Mesothelial cell of epicardium (in vitro differentiated cells): Measurements from ENCODE around the gene NKAIN2. TPM values are rescaled to one million over a fixed set of nuclear protein-coding genes. Genes with fewer than 3 reads are reported as not detected.

Source experiments
- DNase-seq, 2 experiments: peaks; one replicate each; pipeline ENCODE4 v3.0.0; 2021; ENCODE audit warnings: low spot score in 2 of 2; ENCODE audit not compliant: unreplicated experiment in 2 of 2
- H3K27ac Mint-ChIP-seq: 2 replicates; pipeline ENCODE4 v1.8.0; 2021; ENCODE audit warnings: mixed read lengths
- H3K27me3 Mint-ChIP-seq: 2 replicates; pipeline ENCODE4 v1.8.0; 2021; ENCODE audit warnings: low read depth, mixed read lengths
- H3K36me3 Mint-ChIP-seq: 2 replicates; pipeline ENCODE4 v1.8.0; 2021; ENCODE audit warnings: mixed read lengths
- H3K4me1 Mint-ChIP-seq: 2 replicates; pipeline ENCODE4 v1.8.0; 2021; ENCODE audit warnings: mixed read lengths
- H3K4me3 Mint-ChIP-seq: 2 replicates; pipeline ENCODE4 v1.8.0; 2021; ENCODE audit warnings: mild to moderate bottlenecking, moderate library complexity, mixed read lengths
- H3K9me3 Mint-ChIP-seq: 2 replicates; pipeline ENCODE4 v1.8.0; 2021; ENCODE audit warnings: mixed read lengths
- total RNA-seq: library from RNA; stranded (reverse); gene quantifications from 3 replicates; pipeline ENCODE4 v1.2.1, GENCODE V29; 2021
- TF ChIP-seq, protein P1 (sequence below): fragments of 200-600 bp; sonication (generic); IDR thresholded peaks from one replicate; pipeline ENCODE4 v1.5.0; 2021; ENCODE audit warnings: antibody characterized with exemption; ENCODE audit not compliant: unreplicated experiment

The NKAIN2 gene
- total RNA-seq, 1 donor from 2014 or later: 1.6 TPM

DNA sequence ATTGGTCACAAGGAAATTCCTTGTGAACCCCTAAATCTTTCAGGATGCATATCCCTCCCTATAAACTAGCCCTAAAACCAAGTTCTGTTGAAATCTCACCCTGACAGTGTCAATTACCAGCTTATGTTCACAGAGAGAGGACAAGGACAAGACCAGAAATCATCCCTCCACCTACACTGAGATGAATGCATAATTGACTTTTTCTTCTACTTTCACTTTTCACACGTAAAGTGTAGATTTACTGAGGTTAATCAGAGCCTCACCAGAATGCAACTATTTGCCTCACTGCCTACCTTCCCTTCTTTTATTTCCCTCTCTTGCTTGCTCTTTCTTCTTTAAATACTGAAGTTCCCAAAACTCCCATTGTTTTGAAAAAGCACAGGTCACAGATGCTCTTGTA is 15.3 kb upstream of the NKAIN2 start:
- no peaks in the 10 kb centered on the region for H3K9me3 Mint-ChIP-seq

DNA sequence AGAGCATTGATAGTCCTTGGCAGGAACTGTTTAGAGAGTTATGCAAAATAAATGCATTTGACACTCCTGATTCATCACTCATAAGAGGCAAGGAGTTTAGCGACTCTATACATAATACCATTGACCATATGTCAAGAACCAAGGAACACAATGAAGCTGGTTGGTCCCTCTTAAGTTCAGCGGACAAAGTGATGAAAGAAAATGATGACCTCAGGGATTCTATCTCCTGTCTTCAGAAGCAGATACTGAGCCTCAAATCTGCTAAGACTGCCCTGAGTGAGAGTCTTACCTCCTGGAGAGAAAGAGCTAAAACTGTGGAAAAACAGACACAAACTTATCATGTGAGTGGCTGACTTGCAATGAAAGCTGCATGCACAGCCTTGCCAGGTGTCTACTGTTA is 9.5 kb upstream of the NKAIN2 start:
- Mint-ChIP-seq H3K4me3 (no peak overlapping the region), H3K4me1 (no peaks in the 10 kb centered on the region), H3K36me3 (no peaks in the 10 kb centered on the region), H3K27me3 (peaks cover 53% of the 10 kb centered on the region), H3K27ac (no peak overlapping the region), H3K9me3 (peaks cover 20% of the 10 kb centered on the region)
- no peak for DNase-seq
- TF ChIP-seq, protein P1, sequence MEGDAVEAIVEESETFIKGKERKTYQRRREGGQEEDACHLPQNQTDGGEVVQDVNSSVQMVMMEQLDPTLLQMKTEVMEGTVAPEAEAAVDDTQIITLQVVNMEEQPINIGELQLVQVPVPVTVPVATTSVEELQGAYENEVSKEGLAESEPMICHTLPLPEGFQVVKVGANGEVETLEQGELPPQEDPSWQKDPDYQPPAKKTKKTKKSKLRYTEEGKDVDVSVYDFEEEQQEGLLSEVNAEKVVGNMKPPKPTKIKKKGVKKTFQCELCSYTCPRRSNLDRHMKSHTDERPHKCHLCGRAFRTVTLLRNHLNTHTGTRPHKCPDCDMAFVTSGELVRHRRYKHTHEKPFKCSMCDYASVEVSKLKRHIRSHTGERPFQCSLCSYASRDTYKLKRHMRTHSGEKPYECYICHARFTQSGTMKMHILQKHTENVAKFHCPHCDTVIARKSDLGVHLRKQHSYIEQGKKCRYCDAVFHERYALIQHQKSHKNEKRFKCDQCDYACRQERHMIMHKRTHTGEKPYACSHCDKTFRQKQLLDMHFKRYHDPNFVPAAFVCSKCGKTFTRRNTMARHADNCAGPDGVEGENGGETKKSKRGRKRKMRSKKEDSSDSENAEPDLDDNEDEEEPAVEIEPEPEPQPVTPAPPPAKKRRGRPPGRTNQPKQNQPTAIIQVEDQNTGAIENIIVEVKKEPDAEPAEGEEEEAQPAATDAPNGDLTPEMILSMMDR: no peak

More for the DNA sequence above, 15.3 kb upstream of the NKAIN2 start:
- TF ChIP-seq, protein P1: no peak
- no peak overlapping the region for H3K27ac Mint-ChIP-seq
- H3K36me3 Mint-ChIP-seq: no peaks in the 10 kb centered on the region
- H3K4me1 Mint-ChIP-seq: no peaks in the 10 kb centered on the region
- peaks cover 57% of the 10 kb centered on the region for H3K27me3 Mint-ChIP-seq
- H3K4me3 Mint-ChIP-seq: no peak overlapping the region
- no peak for DNase-seq

DNA sequence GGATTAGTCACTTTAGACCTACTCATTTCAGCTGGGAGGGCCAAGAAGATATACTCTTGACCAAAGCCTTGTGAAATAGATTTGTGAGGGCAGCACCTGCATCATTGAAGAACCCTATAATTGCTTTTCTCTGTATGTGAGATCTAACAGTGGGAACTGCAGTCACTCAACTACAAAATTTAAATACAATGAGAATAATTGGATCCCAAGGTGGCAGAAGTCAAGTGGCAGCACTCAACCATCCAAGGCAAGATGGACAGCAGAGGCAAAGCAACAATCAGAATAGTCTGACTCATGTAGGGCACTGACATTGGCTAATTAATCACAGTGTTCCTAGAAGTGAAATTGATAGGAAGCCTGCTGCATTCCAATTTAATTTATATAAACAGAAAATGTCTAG is 8.9 kb upstream of the NKAIN2 start:
- no peak overlapping the region for H3K27ac Mint-ChIP-seq
- TF ChIP-seq, protein P1: no peak
- no peaks in the 10 kb centered on the region for H3K36me3 Mint-ChIP-seq
- no peaks in the 10 kb centered on the region for H3K4me1 Mint-ChIP-seq
- H3K27me3 Mint-ChIP-seq: peaks cover 52% of the 10 kb centered on the region
- DNase-seq: no peak
- no peak overlapping the region for H3K4me3 Mint-ChIP-seq
- peaks cover 20% of the 10 kb centered on the region for H3K9me3 Mint-ChIP-seq

DNA sequence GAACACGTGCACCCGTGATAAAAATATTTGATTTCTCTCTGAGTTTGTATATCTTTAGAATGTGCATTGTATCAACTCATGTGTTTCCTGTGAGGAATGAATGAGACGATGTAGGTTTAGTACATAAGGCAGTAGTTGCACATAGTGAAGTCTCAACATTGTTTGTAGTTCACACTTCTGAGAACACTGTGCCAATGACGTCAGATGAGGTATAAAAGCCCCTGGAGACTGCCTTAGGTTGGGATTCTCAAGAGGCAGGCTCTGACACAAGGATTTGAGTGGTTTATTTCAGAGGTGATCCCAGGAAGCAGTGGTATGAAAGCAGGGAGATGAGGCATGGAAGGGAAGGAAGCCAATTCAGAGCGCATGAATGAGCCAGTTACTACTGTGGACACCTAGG is 2.6 kb upstream of the NKAIN2 start:
- H3K27ac Mint-ChIP-seq: no peak overlapping the region
- H3K27me3 Mint-ChIP-seq: peaks cover 87% of the 10 kb centered on the region
- peaks cover 11% of the 10 kb centered on the region for H3K4me1 Mint-ChIP-seq

DNA sequence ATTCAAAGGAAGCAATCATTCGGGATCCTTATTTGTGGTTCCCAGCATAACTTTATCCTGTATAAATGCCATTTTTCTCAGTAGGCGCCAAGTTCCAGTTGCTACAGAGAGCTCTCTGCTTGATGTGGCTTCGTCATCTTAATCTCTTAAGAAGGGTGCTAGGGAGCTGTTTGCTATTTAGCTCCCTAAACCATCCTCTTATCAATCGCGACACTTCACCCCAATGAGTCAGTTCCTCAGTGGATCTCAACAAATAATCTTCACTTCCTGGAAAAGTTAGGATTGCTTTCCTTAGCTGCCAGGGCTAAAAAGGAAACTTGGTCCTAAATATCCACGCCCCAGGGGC is 1.3 kb upstream of the NKAIN2 start:
- H3K27me3 Mint-ChIP-seq: peaks cover 91% of the 10 kb centered on the region
- DNase-seq: no peak
- TF ChIP-seq, protein P1: no peak
- no peaks in the 10 kb centered on the region for H3K9me3 Mint-ChIP-seq
- peak overlapping the region; percentile 81 for H3K4me3 Mint-ChIP-seq
- peaks cover 11% of the 10 kb centered on the region for H3K4me1 Mint-ChIP-seq
- no peaks in the 10 kb centered on the region for H3K36me3 Mint-ChIP-seq
- H3K27ac Mint-ChIP-seq: no peak overlapping the region

More for the DNA sequence above, 2.6 kb upstream of the NKAIN2 start:
- H3K9me3 Mint-ChIP-seq: peaks cover 1% of the 10 kb centered on the region
- TF ChIP-seq, protein P1: no peak
- no peak for DNase-seq
- H3K36me3 Mint-ChIP-seq: no peaks in the 10 kb centered on the region
- H3K4me3 Mint-ChIP-seq: no peak overlapping the region
